ENCODE data around the gene NEIL1. TPM values are rescaled to one million over a fixed set of nuclear protein-coding genes. Genes with fewer than 3 reads are reported as not detected.
"Not testable (repeated sequence)": the region's sequence is repeated elsewhere in the genome, so short reads cannot be mapped to it uniquely, and the experiment has no call there.

NEIL1 gene
- total RNA-seq, 1 experiment from 2014 or later: 24.8 TPM

DNA sequence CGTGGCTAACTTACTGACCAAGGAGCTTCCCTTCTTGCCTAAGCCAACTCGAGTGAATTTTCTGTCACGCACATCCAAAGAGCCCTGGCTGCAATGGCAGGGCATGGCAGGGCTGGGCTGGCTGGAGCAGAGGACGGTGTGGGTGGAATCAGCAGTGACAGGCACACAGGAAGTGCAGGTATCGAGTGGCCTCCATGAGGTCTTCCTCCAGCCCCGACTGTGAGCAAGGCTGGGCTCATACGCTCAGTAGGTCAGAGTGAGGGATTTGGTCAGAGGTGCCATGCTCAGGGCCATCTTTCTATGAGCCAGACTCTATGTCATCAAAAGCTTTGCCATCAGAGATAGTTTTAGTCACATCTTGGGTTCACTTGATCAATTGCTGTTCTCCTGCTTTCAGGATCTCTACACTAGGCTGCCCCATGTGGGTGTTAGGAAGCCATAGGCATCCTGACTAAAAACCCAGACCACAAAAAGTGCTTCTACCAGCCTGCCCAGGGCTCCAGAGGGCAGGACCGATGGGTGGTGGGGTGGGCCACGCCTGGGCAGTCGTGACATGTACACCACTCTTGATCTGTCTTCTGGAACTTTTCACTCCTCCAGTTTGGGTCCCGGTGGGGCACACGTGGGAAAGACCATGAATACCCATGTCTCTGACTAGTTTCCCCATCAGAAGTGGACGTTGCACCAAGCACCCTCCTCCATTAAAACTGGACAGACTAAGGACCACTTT lies 33.6 kb upstream of the NEIL1 start (continued):
- TF ChIP-seq, protein P1, sequence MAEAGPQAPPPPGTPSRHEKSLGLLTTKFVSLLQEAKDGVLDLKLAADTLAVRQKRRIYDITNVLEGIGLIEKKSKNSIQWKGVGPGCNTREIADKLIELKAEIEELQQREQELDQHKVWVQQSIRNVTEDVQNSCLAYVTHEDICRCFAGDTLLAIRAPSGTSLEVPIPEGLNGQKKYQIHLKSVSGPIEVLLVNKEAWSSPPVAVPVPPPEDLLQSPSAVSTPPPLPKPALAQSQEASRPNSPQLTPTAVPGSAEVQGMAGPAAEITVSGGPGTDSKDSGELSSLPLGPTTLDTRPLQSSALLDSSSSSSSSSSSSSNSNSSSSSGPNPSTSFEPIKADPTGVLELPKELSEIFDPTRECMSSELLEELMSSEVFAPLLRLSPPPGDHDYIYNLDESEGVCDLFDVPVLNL (CRISPR knock-in tag; IDR thresholded peaks at IDR 0.05; ENCODE audit: borderline replicate concordance, low read depth): no peak

DNA sequence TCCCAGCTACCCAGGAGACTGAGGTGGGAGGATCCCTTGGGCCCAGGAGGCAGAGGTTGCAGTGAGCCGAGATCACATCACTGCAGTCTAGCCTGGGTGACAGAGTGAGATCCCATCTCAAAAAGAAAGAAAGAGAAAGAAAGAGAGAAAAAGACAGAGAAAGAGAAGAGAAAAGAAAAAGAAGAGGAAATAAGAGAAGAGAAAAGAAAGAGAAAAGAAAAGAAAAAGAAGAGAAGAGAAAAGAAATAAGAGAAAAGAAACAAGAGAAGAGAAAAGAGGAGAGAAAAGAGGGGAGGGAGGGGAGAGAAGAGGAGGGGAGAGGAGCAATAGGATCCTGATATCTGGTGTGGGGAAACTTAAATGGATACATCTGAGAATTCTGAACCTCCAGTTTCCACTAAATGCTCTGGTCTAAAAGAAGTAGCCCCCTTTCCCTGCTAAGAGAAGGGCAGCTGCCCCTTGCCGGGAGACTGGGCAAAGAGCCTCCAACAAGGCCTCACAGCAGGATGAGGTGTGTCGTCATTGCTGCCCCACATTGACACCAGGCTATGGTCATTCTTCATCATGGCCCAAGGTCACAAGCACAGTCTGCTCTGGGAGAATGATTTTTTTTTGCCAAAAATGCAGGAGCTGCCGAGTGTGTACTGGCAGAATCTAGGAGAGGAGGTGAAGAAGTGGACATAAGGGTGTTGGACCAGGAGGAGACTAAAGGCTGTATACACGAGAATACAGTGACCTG lies 32.1 kb upstream of the NEIL1 start:
- Mint-ChIP-seq H3K27me3 (ENCODE audit: low read depth) (peaks cover 26% of the 10 kb centered on the region), H3K9me3 (peaks cover 2% of the 10 kb centered on the region), H3K27ac (no peak overlapping the region), H3K36me3 (no peaks in the 10 kb centered on the region), H3K4me1 (no peaks in the 10 kb centered on the region), H3K4me3 (no peak overlapping the region)
- ATAC-seq: no peak
- no peak for TF ChIP-seq IRF2 (CRISPR knock-in tag; IDR thresholded peaks at IDR 0.05; ENCODE audit: borderline replicate concordance, low read depth)
- no peak for TF ChIP-seq NFE2L1 (CRISPR knock-in tag; IDR thresholded peaks at IDR 0.05)
- TF ChIP-seq NR3C1 (CRISPR knock-in tag; conservative IDR thresholded peaks at IDR 0.05; ENCODE audit: low read depth): no peak
- TF ChIP-seq, protein P2, sequence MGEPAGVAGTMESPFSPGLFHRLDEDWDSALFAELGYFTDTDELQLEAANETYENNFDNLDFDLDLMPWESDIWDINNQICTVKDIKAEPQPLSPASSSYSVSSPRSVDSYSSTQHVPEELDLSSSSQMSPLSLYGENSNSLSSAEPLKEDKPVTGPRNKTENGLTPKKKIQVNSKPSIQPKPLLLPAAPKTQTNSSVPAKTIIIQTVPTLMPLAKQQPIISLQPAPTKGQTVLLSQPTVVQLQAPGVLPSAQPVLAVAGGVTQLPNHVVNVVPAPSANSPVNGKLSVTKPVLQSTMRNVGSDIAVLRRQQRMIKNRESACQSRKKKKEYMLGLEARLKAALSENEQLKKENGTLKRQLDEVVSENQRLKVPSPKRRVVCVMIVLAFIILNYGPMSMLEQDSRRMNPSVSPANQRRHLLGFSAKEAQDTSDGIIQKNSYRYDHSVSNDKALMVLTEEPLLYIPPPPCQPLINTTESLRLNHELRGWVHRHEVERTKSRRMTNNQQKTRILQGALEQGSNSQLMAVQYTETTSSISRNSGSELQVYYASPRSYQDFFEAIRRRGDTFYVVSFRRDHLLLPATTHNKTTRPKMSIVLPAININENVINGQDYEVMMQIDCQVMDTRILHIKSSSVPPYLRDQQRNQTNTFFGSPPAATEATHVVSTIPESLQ (CRISPR knock-in tag; IDR thresholded peaks at IDR 0.05): no peak
- TF ChIP-seq MXD4 (CRISPR knock-in tag; IDR thresholded peaks at IDR 0.05; ENCODE audit: borderline replicate concordance): no peak
- TF ChIP-seq TEAD1 (CRISPR knock-in tag; IDR thresholded peaks at IDR 0.05): no peak
- TF ChIP-seq ZNF396 (CRISPR knock-in tag; IDR thresholded peaks at IDR 0.05; ENCODE audit: borderline replicate concordance): no peak
- TF ChIP-seq, protein P3, sequence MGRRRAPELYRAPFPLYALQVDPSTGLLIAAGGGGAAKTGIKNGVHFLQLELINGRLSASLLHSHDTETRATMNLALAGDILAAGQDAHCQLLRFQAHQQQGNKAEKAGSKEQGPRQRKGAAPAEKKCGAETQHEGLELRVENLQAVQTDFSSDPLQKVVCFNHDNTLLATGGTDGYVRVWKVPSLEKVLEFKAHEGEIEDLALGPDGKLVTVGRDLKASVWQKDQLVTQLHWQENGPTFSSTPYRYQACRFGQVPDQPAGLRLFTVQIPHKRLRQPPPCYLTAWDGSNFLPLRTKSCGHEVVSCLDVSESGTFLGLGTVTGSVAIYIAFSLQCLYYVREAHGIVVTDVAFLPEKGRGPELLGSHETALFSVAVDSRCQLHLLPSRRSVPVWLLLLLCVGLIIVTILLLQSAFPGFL (CRISPR knock-in tag; IDR thresholded peaks at IDR 0.05; ENCODE audit: borderline replicate concordance): no peak
- no peak for TF ChIP-seq FOXJ3 (CRISPR knock-in tag; IDR thresholded peaks at IDR 0.05; ENCODE audit: borderline replicate concordance)
- no peak for TF ChIP-seq ETV6 (CRISPR knock-in tag; IDR thresholded peaks at IDR 0.05)
- TF ChIP-seq, protein P4, sequence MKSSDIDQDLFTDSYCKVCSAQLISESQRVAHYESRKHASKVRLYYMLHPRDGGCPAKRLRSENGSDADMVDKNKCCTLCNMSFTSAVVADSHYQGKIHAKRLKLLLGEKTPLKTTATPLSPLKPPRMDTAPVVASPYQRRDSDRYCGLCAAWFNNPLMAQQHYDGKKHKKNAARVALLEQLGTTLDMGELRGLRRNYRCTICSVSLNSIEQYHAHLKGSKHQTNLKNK (CRISPR knock-in tag; IDR thresholded peaks at IDR 0.05): no peak
- no peak for TF ChIP-seq ZNF138 (CRISPR knock-in tag; conservative IDR thresholded peaks at IDR 0.05)
- TF ChIP-seq, protein P5, sequence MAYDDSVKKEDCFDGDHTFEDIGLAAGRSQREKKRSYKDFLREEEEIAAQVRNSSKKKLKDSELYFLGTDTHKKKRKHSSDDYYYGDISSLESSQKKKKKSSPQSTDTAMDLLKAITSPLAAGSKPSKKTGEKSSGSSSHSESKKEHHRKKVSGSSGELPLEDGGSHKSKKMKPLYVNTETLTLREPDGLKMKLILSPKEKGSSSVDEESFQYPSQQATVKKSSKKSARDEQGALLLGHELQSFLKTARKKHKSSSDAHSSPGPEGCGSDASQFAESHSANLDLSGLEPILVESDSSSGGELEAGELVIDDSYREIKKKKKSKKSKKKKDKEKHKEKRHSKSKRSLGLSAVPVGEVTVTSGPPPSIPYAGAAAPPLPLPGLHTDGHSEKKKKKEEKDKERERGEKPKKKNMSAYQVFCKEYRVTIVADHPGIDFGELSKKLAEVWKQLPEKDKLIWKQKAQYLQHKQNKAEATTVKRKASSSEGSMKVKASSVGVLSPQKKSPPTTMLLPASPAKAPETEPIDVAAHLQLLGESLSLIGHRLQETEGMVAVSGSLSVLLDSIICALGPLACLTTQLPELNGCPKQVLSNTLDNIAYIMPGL (CRISPR knock-in tag; IDR thresholded peaks at IDR 0.05): no peak
- TF ChIP-seq FOXP1 (CRISPR knock-in tag; IDR thresholded peaks at IDR 0.05; ENCODE audit: borderline replicate concordance): no peak
- TF ChIP-seq, protein P6, sequence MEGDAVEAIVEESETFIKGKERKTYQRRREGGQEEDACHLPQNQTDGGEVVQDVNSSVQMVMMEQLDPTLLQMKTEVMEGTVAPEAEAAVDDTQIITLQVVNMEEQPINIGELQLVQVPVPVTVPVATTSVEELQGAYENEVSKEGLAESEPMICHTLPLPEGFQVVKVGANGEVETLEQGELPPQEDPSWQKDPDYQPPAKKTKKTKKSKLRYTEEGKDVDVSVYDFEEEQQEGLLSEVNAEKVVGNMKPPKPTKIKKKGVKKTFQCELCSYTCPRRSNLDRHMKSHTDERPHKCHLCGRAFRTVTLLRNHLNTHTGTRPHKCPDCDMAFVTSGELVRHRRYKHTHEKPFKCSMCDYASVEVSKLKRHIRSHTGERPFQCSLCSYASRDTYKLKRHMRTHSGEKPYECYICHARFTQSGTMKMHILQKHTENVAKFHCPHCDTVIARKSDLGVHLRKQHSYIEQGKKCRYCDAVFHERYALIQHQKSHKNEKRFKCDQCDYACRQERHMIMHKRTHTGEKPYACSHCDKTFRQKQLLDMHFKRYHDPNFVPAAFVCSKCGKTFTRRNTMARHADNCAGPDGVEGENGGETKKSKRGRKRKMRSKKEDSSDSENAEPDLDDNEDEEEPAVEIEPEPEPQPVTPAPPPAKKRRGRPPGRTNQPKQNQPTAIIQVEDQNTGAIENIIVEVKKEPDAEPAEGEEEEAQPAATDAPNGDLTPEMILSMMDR (IDR thresholded peaks at IDR 0.05): no peak
- no peak for TF ChIP-seq CBFB (CRISPR knock-in tag; IDR thresholded peaks at IDR 0.05; ENCODE audit: low read depth)
- TF ChIP-seq, protein P7, sequence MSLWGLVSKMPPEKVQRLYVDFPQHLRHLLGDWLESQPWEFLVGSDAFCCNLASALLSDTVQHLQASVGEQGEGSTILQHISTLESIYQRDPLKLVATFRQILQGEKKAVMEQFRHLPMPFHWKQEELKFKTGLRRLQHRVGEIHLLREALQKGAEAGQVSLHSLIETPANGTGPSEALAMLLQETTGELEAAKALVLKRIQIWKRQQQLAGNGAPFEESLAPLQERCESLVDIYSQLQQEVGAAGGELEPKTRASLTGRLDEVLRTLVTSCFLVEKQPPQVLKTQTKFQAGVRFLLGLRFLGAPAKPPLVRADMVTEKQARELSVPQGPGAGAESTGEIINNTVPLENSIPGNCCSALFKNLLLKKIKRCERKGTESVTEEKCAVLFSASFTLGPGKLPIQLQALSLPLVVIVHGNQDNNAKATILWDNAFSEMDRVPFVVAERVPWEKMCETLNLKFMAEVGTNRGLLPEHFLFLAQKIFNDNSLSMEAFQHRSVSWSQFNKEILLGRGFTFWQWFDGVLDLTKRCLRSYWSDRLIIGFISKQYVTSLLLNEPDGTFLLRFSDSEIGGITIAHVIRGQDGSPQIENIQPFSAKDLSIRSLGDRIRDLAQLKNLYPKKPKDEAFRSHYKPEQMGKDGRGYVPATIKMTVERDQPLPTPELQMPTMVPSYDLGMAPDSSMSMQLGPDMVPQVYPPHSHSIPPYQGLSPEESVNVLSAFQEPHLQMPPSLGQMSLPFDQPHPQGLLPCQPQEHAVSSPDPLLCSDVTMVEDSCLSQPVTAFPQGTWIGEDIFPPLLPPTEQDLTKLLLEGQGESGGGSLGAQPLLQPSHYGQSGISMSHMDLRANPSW (CRISPR knock-in tag; conservative IDR thresholded peaks at IDR 0.05; ENCODE audit: low read depth): no peak
- POLR2A ChIA-PET: no interaction called here
- CTCF ChIA-PET: no interaction called here
- DNase-seq (ENCODE audit: low spot score): no peak

DNA sequence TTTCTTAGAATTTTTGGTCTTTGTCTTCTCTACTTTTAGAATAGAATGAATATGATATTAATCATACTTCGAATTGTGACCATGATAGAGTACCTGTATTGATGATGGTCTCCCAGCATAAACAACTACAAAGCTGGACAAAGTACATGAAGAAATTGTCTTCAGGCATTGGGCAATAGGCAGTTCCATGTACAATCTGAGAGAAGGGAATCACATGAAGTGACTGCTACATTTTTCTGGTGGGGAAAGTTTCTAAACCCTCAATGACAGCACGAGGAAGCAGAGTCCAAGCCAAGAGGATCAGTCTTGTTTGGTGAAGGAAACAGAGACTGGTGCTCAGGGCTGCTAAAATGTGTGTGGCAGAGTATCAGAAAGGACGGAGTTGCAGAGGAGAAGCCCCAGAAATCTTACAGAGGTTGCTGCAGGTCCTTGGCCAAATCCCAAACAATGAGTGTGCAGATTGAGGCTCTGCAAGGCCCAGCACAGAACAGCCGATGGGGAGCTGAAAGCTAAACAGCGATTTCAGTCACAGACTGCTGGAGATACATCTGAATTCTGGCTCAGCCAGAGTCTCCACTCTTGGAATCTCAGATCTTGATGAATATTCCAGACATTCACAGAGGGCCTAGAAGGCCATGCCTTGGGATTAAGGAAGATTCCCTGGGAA lies 27.5 kb upstream of the NEIL1 start:
- Mint-ChIP-seq H3K9me3 (peaks cover 19% of the 10 kb centered on the region), H3K27me3 (ENCODE audit: low read depth) (peaks cover 28% of the 10 kb centered on the region)
- POLR2A ChIA-PET; H3K4me1 Mint-ChIP-seq; H3K36me3 Mint-ChIP-seq; DNase-seq (ENCODE audit: low spot score); H3K4me3 Mint-ChIP-seq; H3K27ac Mint-ChIP-seq; CTCF ChIA-PET; ATAC-seq: not testable (repeated sequence)
